Fibroblast of mammary gland (primary cell): ENCODE data around the gene TNS3.

ENCODE experiments used
- DNase-seq: peaks from one replicate; pipeline ENCODE4 v3.0.0-alpha.2; 2010; ENCODE audit warnings: low read depth
- H3K4me3 ChIP-seq: 2 replicates; pipeline ENCODE4 v1.5.1; 2011; ENCODE audit warnings: low read depth, mild to moderate bottlenecking, low read length, moderate library complexity; ENCODE audit not compliant: control insufficient read depth
- CTCF ChIP-seq: conservative IDR thresholded peaks from 2 replicates; pipeline ENCODE4 v1.5.1; 2011; ENCODE audit warnings: low read depth, low read length, inconsistent platforms; ENCODE audit not compliant: control insufficient read depth, insufficient read depth

The TNS3 gene

GRCh38 chr7:47516386-47516785 is 65.5 kb downstream of the TNS3 start:
- TF ChIP-seq CTCF, result no peak
- no peak for DNase-seq

GRCh38 chr7:47515305-47515834 is 66.5 kb downstream of the TNS3 start:
- no peak for TF ChIP-seq CTCF
- no peak overlapping the region for H3K4me3 ChIP-seq
- no peak for DNase-seq

More at GRCh38 chr7:47516386-47516785, 65.5 kb downstream of the TNS3 start:
- H3K4me3 ChIP-seq, result no peak overlapping the region

GRCh38 chr7:47514818-47515217 is 67.1 kb downstream of the TNS3 start:
- no peak for TF ChIP-seq CTCF
- H3K4me3 ChIP-seq, result no peak overlapping the region
- DNase-seq, result no peak

- H3K4me3 ChIP-seq, result no peak overlapping the region
Measured at GRCh38 chr7:47514367-47514766, 67.5 kb downstream of the TNS3 start.

GRCh38 chr7:47513741-47514241 is 68.1 kb downstream of the TNS3 start:
- peak; percentile 73 for DNase-seq
- H3K4me3 ChIP-seq, result no peak overlapping the region
- no peak for TF ChIP-seq CTCF

More at GRCh38 chr7:47514367-47514766, 67.5 kb downstream of the TNS3 start:
- no peak for TF ChIP-seq CTCF
- no peak for DNase-seq

GRCh38 chr7:47512481-47513176 is 69.3 kb downstream of the TNS3 start:
- no peak overlapping the region for H3K4me3 ChIP-seq
- no peak for DNase-seq
- TF ChIP-seq CTCF, result no peak
